H54 (cell line): ENCODE results near the gene NINJ1.
A peak's percentile ranks its signal among the peaks of the same experiment; 100 is the strongest.

Experiments
- DNase-seq: peaks from one replicate; pipeline ENCODE4 v3.0.0; 2011; ENCODE audit warnings: low spot score, mixed read lengths; ENCODE audit not compliant: insufficient read length
- FAIRE-seq: peaks from 3 replicates; lab custom pipeline; 2011; peaks lifted over from hg19 to GRCh38; lab: Jason Lieb, UNC
- POLR2A ChIP-seq: IDR thresholded peaks from 2 replicates; pipeline ENCODE4 v1.6.1; 2011; ENCODE audit warnings: low read depth, mild to moderate bottlenecking, low read length

The NINJ1 gene

GRCh38 chr9:93170571-93170970 is 36.5 kb upstream of the NINJ1 start:
- DNase-seq (no peak), FAIRE-seq (no peak)
- TF ChIP-seq POLR2A: no peak

- FAIRE-seq (no peak), DNase-seq (no peak)
- no peak for TF ChIP-seq POLR2A
Measured at GRCh38 chr9:93169444-93169843, 35.4 kb upstream of the NINJ1 start.

GRCh38 chr9:93168581-93168980 is 34.5 kb upstream of the NINJ1 start:
- no peak for TF ChIP-seq POLR2A
- FAIRE-seq (no peak), DNase-seq (no peak)

- FAIRE-seq (no peak), DNase-seq (no peak)
- TF ChIP-seq POLR2A: no peak
Measured at GRCh38 chr9:93167838-93168237, 33.8 kb upstream of the NINJ1 start.

- no peak for TF ChIP-seq POLR2A
- DNase-seq: no peak
- FAIRE-seq: no peak
Measured at GRCh38 chr9:93167185-93167584, 33.1 kb upstream of the NINJ1 start.

- no peak for TF ChIP-seq POLR2A
- FAIRE-seq: no peak
- no peak for DNase-seq
Measured at GRCh38 chr9:93166699-93167098, 32.6 kb upstream of the NINJ1 start.

GRCh38 chr9:93164085-93164484 is 30.0 kb upstream of the NINJ1 start:
- no peak for TF ChIP-seq POLR2A
- FAIRE-seq (no peak), DNase-seq (no peak)

GRCh38 chr9:93161786-93162562 is 27.9 kb upstream of the NINJ1 start:
- no peak for FAIRE-seq
- TF ChIP-seq POLR2A: no peak
- DNase-seq: no peak

- no peak for TF ChIP-seq POLR2A
- peak; percentile 91 for FAIRE-seq
- peak; percentile 91 for DNase-seq
Measured at GRCh38 chr9:93159601-93160471, 25.8 kb upstream of the NINJ1 start.

GRCh38 chr9:93156475-93157008 is 22.5 kb upstream of the NINJ1 start:
- no peak for TF ChIP-seq POLR2A
- DNase-seq (no peak), FAIRE-seq (no peak)

GRCh38 chr9:93155716-93156474 is 21.8 kb upstream of the NINJ1 start:
- no peak for FAIRE-seq
- no peak for TF ChIP-seq POLR2A
- no peak for DNase-seq

- DNase-seq (peak; percentile 44), FAIRE-seq (peak; percentile 78)
- no peak for TF ChIP-seq POLR2A
Measured at GRCh38 chr9:93154293-93154903, 20.3 kb upstream of the NINJ1 start.
